GM20000 (cell line): Measurements from ENCODE around the gene CHDH.

Experiments
- DNase-seq: peaks from one replicate; pipeline ENCODE4 v3.0.0; 2012; ENCODE audit warnings: low spot score
- TF ChIP-seq, protein P1 (sequence below): IDR thresholded peaks from 2 replicates; pipeline ENCODE4 v1.5.1; 2012; ENCODE audit warnings: mild to moderate bottlenecking, control low read depth; ENCODE audit errors: extremely low read depth, missing control alignments

The CHDH gene

DNA sequence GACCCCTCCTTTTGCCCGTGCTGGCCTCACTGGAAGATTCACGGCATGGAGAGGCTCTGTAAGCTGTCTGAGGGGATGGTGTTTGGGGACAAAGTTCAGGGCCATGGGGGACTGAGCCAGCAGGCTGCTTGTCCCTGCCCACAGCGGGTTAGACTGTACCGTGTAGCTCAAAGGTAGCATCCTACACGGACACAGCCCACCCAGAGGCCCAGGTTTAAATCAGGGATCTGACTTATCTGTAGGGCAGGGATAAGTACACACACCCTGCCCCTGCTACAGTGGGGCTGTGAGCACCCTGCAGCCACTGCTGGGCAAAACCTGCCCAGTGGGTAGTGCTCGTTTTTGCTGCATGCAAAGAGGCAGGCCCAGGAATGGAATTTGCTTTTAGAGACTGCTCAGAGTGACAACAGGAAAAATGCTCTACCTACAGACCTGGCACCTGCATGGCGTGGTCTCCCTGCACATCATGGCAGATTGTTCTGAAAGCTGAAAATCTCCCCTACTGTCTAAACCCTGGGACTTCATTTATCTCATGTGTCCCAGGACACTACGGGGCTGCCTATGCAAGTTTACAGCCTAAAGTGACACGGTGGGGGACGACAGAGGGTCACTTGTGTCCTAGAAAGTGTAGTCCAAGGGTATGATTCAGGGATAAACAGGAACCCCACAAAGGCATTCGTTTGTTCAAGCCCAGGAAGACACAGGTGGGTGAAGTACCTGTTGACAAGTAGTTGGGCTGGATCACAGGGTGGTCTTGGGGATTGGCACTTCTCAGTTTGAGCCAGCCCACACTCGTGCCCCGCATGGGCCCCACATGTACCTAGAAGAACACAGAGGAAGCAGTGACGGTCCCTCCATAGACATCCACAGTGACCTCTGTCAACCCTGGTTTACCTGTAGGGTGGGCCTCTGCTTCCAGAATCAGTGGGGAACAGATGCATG, 27.7 kb downstream of the CHDH start:
- no peak for DNase-seq
- TF ChIP-seq, protein P1, sequence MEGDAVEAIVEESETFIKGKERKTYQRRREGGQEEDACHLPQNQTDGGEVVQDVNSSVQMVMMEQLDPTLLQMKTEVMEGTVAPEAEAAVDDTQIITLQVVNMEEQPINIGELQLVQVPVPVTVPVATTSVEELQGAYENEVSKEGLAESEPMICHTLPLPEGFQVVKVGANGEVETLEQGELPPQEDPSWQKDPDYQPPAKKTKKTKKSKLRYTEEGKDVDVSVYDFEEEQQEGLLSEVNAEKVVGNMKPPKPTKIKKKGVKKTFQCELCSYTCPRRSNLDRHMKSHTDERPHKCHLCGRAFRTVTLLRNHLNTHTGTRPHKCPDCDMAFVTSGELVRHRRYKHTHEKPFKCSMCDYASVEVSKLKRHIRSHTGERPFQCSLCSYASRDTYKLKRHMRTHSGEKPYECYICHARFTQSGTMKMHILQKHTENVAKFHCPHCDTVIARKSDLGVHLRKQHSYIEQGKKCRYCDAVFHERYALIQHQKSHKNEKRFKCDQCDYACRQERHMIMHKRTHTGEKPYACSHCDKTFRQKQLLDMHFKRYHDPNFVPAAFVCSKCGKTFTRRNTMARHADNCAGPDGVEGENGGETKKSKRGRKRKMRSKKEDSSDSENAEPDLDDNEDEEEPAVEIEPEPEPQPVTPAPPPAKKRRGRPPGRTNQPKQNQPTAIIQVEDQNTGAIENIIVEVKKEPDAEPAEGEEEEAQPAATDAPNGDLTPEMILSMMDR: no peak

DNA sequence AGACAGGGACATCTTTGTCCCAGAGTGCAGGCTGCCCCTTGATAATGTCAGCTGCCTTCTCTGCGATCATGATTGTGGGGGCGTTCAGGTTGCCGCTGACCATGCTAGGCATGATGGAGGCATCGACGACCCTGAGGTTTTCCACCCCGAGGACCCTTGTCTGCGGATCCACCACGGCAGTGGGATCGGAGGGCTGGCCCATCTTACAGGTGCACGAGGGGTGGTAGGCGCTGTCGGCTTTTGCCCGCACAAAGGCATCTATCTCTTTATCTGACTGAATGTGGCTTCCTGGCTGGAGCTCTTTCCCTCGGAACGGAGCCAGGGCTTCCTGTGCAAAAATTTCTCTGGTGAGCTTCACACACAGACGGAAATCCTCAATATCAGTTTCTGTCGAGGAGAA, 28.4 kb downstream of the CHDH start:
- no peak for DNase-seq
- TF ChIP-seq, protein P1: no peak

DNA sequence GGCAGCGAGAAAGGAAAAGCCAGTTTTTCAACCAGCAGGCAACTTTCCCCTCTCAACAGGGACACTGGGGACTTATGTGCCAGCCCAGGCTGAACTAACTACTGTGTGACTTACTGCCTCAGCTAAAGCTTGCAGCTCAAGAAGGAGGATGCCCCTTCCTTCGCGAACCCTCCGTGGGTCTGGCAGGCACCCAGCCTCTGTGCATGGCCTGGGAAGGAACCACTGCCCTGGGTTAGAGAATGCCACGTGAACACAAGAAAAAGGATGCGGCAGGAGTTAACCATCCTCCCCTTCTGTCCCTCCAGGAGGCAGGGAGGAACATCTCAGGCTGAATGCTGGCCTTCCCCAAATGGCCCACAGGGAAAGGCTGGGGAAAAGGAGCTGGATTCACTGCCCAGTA, 29.0 kb downstream of the CHDH start:
- DNase-seq: no peak
- TF ChIP-seq, protein P1: no peak

DNA sequence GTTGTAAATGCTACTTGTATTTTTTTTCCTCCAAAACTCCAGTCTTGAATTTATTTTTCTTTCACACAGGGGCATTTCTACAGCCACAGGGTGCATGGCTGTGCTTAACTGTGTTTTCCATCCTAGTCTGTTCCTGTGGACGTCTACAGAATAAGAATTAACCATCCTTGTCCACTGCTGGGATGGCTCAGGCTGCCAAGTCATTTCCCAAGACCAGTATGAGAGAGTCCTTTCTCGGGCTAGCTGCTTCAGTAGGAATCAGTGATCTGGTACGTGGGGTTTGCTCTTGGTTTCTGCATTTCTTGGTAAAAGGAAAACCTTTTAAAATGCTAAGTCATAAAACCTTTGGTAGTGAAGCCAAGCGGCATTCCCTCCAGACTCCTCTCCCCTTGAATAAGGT, 29.8 kb downstream of the CHDH start:
- TF ChIP-seq, protein P1: no peak
- DNase-seq: no peak

DNA sequence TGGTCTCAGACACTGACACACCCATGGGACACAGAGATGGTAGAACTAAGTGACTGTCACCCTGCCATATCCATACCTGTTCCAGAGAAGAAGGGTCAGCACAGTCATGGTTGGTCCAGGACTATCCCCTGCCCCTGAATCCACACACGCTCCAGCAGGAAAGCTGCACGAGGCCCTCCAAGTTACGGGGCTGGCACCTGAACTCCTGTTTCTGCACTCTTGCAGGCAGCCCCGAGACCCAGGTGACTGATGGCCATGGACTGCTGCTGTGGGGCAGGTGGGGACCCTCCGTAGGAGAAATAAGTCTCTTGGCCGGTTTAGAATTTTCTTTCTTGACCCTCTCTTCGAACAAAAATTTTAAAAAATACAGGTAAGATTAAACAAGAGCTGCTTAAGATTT, 30.6 kb downstream of the CHDH start:
- TF ChIP-seq, protein P1: no peak
- no peak for DNase-seq

DNA sequence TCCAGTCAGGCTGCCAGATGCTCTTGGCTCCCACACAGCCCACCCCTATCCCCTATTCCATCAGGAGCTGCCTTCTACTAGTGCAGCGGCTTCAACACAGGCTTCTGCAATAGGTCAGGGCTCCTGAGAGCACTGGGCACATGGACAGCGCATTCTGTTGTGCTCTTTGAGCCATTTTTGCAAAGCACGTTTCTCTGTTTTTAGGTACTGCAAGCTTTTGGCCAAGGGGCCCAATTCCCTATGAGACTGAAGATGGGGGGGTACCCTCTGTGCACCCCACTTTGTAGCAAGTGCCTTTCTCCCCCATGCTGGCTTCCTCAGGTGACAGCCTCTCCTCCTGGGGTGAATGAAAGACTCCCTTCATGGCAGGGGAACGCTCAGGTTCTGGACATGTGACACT, 31.2 kb downstream of the CHDH start:
- TF ChIP-seq, protein P1: no peak
- no peak for DNase-seq

DNA sequence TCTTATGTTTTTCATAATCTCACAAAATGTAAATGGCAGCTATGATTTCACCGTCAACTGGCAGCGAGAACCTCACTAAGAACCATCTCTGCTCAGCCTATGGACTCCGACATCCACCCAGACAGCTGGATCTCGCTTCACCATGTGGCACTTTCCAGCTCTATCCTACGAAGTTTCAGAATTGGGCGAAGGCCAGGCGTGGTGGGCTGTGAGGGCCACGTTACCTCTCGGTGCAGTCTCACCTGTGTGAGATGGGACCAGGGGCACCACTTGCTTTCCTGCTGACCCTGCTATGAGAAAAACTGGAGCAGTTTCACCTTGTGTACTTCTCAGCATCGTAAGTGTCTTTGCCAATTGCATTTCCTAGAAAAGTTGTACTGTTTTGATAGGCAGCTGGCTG, 32.3 kb downstream of the CHDH start:
- TF ChIP-seq, protein P1: no peak
- DNase-seq: no peak
